ENCODE data around the gene SCN4B. TPM values are rescaled to one million over a fixed set of nuclear protein-coding genes. Genes with fewer than 3 reads are reported as not detected.
A peak's percentile ranks its signal among the peaks of the same experiment; 100 is the strongest.
"Not testable (repeated sequence)": the region's sequence is repeated elsewhere in the genome, so short reads cannot be mapped to it uniquely, and the experiment has no call there.

SCN4B gene
- total RNA-seq, 2 donors from 2014 or later: 3.0 to 5.6 TPM

DNA sequence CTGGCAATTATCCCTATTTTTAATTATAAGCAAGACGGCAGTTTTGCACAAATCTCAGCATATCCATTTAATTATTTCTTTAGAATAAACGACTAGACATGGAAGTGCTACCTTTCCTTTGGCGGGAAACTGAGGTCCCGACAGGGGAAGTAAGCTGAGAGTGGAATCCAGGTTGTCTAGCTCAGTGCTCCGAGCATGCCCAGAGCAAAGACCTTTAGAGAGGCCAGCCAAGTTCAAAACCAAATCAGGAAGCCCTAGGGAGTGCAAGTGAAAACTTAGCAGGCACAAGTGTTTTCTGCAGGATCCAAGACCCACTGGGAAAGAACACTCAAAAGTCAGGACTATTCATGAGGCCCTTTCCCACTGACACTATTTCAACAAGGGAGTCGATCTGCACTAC, 46.5 kb upstream of the SCN4B start:
- 88% methylated on average over 6 of the region's 6 CpGs for WGBS
- H3K27me3 ChIP-seq (replicated peaks; ENCODE audit: insufficient read depth): no peaks in the 10 kb centered on the region
- TF ChIP-seq POLR2AphosphoS5 (IDR thresholded peaks at IDR 0.05): no peak
- TF ChIP-seq CTCF (IDR thresholded peaks at IDR 0.05): no peak
- TF ChIP-seq POLR2A (IDR thresholded peaks at IDR 0.05): no peak
- H3K36me3 ChIP-seq: no peaks in the 10 kb centered on the region
- H3K4me1 ChIP-seq (replicated peaks): no peaks in the 10 kb centered on the region
- H3K4me3 ChIP-seq: no peak overlapping the region
- no peak for DNase-seq (ENCODE audit: low spot score)
- H3K27ac ChIP-seq: no peak overlapping the region
- H3K9me3 ChIP-seq: no peaks in the 10 kb centered on the region
- intact Hi-C loops (cut with DNase I): loop anchor here (5.0 kb wide), 1 partner anchor 288 kb away; no protein-coding TSS in a partner anchor

DNA sequence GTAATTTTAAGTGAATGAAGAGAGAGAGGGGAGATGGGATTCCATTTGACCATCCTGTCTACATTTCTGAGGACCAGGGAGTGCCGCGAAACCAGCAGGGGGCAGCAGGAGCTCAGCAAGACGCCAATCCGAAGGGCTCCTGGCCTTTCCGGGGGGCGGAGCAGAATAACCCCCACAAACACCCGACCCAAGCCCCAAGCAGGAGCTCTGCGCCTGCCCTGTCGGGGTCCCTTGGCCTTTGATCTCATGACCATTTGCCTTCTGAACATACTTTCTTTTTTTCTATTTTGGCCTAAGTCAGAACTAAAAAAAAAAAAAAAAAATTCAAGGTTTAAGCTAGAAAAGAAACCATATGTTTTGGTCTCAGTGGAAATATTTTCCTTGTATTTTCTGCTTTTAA, 45.7 kb upstream of the SCN4B start:
- DNase-seq (ENCODE audit: low spot score): peak; percentile 66
- Histone ChIP-seq H3K4me1 (replicated peaks) (no peaks in the 10 kb centered on the region), H3K27ac (no peak overlapping the region), H3K27me3 (replicated peaks; ENCODE audit: insufficient read depth) (no peaks in the 10 kb centered on the region), H3K36me3 (no peaks in the 10 kb centered on the region), H3K4me3 (no peak overlapping the region), H3K9me3 (no peaks in the 10 kb centered on the region)
- intact Hi-C loops (cut with DNase I): loop anchor here (5.0 kb wide), 1 partner anchor 289 kb away; no protein-coding TSS in a partner anchor
- TF ChIP-seq CTCF (IDR thresholded peaks at IDR 0.05) (peak; percentile 77 to 88 (median 86)), POLR2A (IDR thresholded peaks at IDR 0.05) (no peak), POLR2AphosphoS5 (IDR thresholded peaks at IDR 0.05) (peak; percentile 19)
- WGBS: 1% methylated on average over 8 of the region's 9 CpGs

- H3K4me3 ChIP-seq: no peak overlapping the region
- TF ChIP-seq CTCF (IDR thresholded peaks at IDR 0.05): peak in 1 of 4 experiments; percentile 10
- no peak for TF ChIP-seq POLR2A (IDR thresholded peaks at IDR 0.05)
- TF ChIP-seq POLR2AphosphoS5 (IDR thresholded peaks at IDR 0.05): peak; percentile 91
- intact Hi-C loops (cut with DNase I): loop anchor here (5.0 kb wide), 1 partner anchor 292 kb away; no protein-coding TSS in a partner anchor
- H3K27ac ChIP-seq: peak overlapping the region; percentile 28 to 36
- 21% methylated on average over 10 of the region's 10 CpGs for WGBS
- peak; percentile 81 for DNase-seq (ENCODE audit: low spot score)
- H3K9me3 ChIP-seq: no peaks in the 10 kb centered on the region
- H3K36me3 ChIP-seq: no peaks in the 10 kb centered on the region
- no peaks in the 10 kb centered on the region for H3K4me1 ChIP-seq (replicated peaks)
- no peaks in the 10 kb centered on the region for H3K27me3 ChIP-seq (replicated peaks; ENCODE audit: insufficient read depth)
Measured at GRCh38 chr11:118194835-118195627, 42.4 kb upstream of the SCN4B start.

DNA sequence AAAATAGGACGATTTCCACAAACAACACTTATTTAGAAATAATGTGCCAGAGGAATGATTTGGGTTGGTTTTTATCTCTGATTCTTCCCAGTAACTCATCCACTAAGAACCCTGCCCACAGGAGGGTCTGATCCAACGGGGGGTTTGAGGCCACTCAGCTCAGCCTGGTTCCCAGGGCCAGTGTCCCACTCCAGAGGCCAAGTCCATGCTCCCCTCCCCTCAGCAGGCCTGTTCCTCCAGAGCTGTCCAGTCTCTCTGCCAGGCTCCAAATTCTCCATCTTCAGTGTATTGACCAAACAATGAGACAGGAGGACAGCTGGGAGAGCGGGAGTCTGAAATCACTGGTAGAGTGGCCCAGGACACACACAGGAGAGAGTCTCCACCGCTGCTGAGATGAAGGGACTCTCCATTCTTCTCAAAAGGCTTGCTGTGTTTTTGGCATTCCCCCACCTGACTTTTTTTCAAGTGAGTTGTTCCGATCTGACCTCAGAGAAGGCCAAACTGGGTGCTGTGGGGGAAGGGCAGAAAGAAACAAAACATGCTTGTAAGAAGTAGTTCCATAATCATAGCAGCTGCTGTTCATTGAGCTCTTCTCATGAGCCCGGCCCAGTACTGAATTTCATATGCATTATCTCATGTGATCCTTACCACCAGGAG, 41.4 kb upstream of the SCN4B start:
- no peaks in the 10 kb centered on the region for H3K4me1 ChIP-seq (replicated peaks)
- H3K27ac ChIP-seq: no peak overlapping the region
- TF ChIP-seq CTCF (IDR thresholded peaks at IDR 0.05) (no peak), POLR2AphosphoS5 (IDR thresholded peaks at IDR 0.05) (no peak), POLR2A (IDR thresholded peaks at IDR 0.05) (no peak)
- H3K27me3 ChIP-seq (replicated peaks; ENCODE audit: insufficient read depth): no peaks in the 10 kb centered on the region
- no peaks in the 10 kb centered on the region for H3K36me3 ChIP-seq
- no peaks in the 10 kb centered on the region for H3K9me3 ChIP-seq
- intact Hi-C loops (cut with DNase I): no loop called here
- DNase-seq (ENCODE audit: low spot score): no peak
- WGBS: 68% methylated on average over 6 of the region's 6 CpGs
- no peak overlapping the region for H3K4me3 ChIP-seq

GRCh38 chr11:118192817-118193216, 40.2 kb upstream of the SCN4B start:
- H3K27ac ChIP-seq; H3K36me3 ChIP-seq; H3K27me3 ChIP-seq (replicated peaks; ENCODE audit: insufficient read depth); H3K4me1 ChIP-seq (replicated peaks); DNase-seq (ENCODE audit: low spot score); H3K4me3 ChIP-seq; intact Hi-C loops (cut with DNase I); H3K9me3 ChIP-seq: not testable (repeated sequence)
- WGBS: 92% methylated on average over 5 of the region's 5 CpGs

DNA sequence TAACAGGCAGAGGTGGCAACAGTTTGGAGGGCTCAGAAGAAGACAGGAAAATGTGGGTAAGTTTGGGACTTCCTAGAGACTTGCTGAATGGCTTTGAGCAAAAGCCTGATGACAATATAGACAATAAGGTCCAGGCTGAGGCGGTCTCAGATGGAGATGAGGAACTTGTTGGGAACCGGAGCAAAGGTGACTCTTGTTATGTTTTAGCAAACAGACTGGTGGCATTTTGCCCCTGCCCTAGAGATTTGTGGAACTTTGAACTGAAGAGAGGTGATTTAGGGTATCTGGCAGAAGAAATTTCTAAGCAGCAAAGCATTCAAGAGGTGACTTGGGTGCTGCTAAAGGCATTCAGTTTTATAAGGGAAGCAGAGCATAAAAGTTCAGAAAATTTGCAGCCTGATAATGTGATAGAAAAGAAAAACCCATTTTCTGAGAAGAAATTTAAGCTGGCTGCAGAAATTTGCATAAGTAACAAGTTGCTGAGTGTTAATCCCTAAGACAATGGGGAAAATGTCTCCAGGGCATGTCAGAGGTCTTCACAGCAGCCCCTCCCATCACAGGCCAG, 38.4 kb upstream of the SCN4B start:
- H3K9me3 ChIP-seq; H3K36me3 ChIP-seq; H3K27ac ChIP-seq; H3K4me3 ChIP-seq; H3K27me3 ChIP-seq (replicated peaks; ENCODE audit: insufficient read depth); DNase-seq (ENCODE audit: low spot score); H3K4me1 ChIP-seq (replicated peaks); intact Hi-C loops (cut with DNase I): not testable (repeated sequence)
- WGBS: 98% methylated on average over 2 of the region's 2 CpGs
